PFSK-1 (cell line): ENCODE data around the gene HES4.

Experiments used
- FOXP2 ChIP-seq: optimal IDR thresholded peaks from 2 replicates; pipeline ENCODE3; 2011; ENCODE audit warnings: borderline replicate concordance, control low read depth, inconsistent platforms; ENCODE audit not compliant: insufficient read depth; ENCODE audit errors: extremely low read length, extremely low read depth
- POLR2AphosphoS5 ChIP-seq: IDR thresholded peaks from 2 replicates; pipeline ENCODE4 v1.6.1; 2012; ENCODE audit warnings: low read depth, mild to moderate bottlenecking, control low read depth, low read length, moderate library complexity
- REST ChIP-seq, 2 experiments: IDR thresholded peaks; 2 replicates each; pipeline versions ENCODE4 v1.6.1 to v1.8.0; 2011 to 2012; ENCODE audit warnings: low read depth in 2 of 2, low read length in 2 of 2, control low read depth in 1 of 2, inconsistent platforms in 1 of 2, mild to moderate bottlenecking in 1 of 2, moderate library complexity in 1 of 2; ENCODE audit not compliant: insufficient read depth in 1 of 2
- SIN3A ChIP-seq: IDR thresholded peaks from 2 replicates; pipeline ENCODE4 v1.6.1; 2012; ENCODE audit warnings: mild to moderate bottlenecking, low read length, moderate library complexity, borderline replicate concordance; ENCODE audit not compliant: insufficient read depth
- TAF1 ChIP-seq: IDR thresholded peaks from 2 replicates; pipeline ENCODE4 v1.6.1; 2012; ENCODE audit warnings: low read length, control low read depth, borderline replicate concordance; ENCODE audit not compliant: insufficient read depth

The HES4 gene

GRCh38 chr1:966704-967300 lies 33.1 kb downstream of the HES4 start:
- TF ChIP-seq FOXP2, result no peak
- no peak for TF ChIP-seq POLR2AphosphoS5
- no peak for TF ChIP-seq TAF1
- no peak for TF ChIP-seq REST (IDR thresholded peaks at IDR 0.05; ENCODE audit: insufficient read depth in 1 of 2, low read depth in 2 of 2, low read length in 2 of 2)
- TF ChIP-seq SIN3A, result no peak

- TF ChIP-seq POLR2AphosphoS5 (no peak), SIN3A (no peak), TAF1 (no peak), FOXP2 (no peak)
Measured at GRCh38 chr1:966135-966703, 33.7 kb downstream of the HES4 start, which contains the start of gene PLEKHN1. PLEKHN1 (plus strand) TSS chr1:966482; CDS start chr1:966532, 50 bp downstream.

- TF ChIP-seq POLR2AphosphoS5 (no peak), SIN3A (no peak), TAF1 (no peak), FOXP2 (no peak), REST (IDR thresholded peaks at IDR 0.05; ENCODE audit: insufficient read depth in 1 of 2, low read depth in 2 of 2, low read length in 2 of 2) (no peak)
Measured at GRCh38 chr1:965526-966134, 34.3 kb downstream of the HES4 start.

GRCh38 chr1:964691-965525 lies 35.0 kb downstream of the HES4 start:
- TF ChIP-seq REST (IDR thresholded peaks at IDR 0.05; ENCODE audit: insufficient read depth in 1 of 2, low read depth in 2 of 2, low read length in 2 of 2), result no peak
- no peak for TF ChIP-seq TAF1
- no peak for TF ChIP-seq POLR2AphosphoS5
- TF ChIP-seq FOXP2, result no peak
- TF ChIP-seq SIN3A, result no peak

- TF ChIP-seq REST (IDR thresholded peaks at IDR 0.05; ENCODE audit: insufficient read depth in 1 of 2, low read depth in 2 of 2, low read length in 2 of 2), result no peak
- no peak for TF ChIP-seq SIN3A
- no peak for TF ChIP-seq FOXP2
- no peak for TF ChIP-seq TAF1
- no peak for TF ChIP-seq POLR2AphosphoS5
Measured at GRCh38 chr1:963746-964525, 36.0 kb downstream of the HES4 start.
